Breast epithelium (tissue), 3 donors: ENCODE measurements around the gene CDH13.

Source experiments
- CTCF ChIP-seq, 3 donors: fragments of 450-650 bp; IDR thresholded peaks; one replicate each; pipeline ENCODE4 v1.5.1; 2016 to 2017; ENCODE audit warnings: antibody characterized with exemption in 3 of 3, mild to moderate bottlenecking in 3 of 3, moderate library complexity in 3 of 3
- POLR2A ChIP-seq: fragments of 450-650 bp; IDR thresholded peaks from one replicate; pipeline ENCODE4 v1.6.1; 2016; ENCODE audit warnings: antibody characterized with exemption, mild to moderate bottlenecking, moderate library complexity
- POLR2AphosphoS5 ChIP-seq, 3 donors: sonication (generic); formaldehyde crosslinking; IDR thresholded peaks; one replicate each; pipeline ENCODE4 v1.6.1; 2017; ENCODE audit warnings: antibody characterized with exemption in 3 of 3

DNA sequence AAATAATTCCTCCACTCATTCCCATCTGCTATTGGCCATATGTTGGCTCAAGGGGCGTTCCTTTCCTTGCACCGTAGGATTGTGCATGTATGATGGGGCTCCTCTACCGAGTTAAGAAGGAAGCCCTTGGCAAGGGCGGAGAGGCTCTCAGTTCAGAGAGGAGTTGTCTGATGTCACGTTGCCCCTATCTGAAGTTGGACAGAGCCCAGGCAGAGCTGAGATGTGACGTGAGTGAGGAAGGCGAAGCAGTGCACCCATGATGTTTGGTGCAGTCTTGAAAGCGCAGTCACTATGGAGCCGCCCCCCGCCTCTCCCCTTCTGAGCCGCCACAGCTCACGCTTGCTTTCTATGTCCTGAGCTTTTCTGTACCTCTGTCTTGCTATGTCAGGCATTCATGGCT lies 40.7 kb downstream of the CDH13 start:
- TF ChIP-seq POLR2A, result no peak
- TF ChIP-seq CTCF (IDR thresholded peaks at IDR 0.05), result no peak
- no peak for TF ChIP-seq POLR2AphosphoS5 (IDR thresholded peaks at IDR 0.05)
